ENCODE measurements around the gene GSE1.
"Not testable (repeated sequence)": the region's sequence is repeated elsewhere in the genome, so short reads cannot be mapped to it uniquely, and the experiment has no call there.

Gene GSE1

DNA sequence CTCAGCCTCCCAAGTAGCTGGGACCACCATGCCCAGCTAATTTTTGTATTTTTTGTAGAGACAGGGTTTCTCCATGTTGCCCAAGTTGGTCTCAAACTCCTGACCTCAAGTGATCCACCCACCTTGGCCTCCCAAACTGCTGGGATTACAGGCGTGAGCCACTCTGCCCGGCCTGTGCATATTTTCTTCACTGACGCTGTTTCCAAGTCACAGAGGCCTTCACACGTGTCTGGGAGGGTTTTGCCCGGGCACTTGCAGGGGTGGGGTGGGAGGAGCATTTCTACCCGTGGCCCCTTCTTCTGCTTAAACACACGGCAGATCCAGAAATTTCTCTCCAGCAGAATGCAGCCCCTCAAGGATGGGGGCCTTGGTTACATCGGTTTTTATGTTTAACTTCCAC lies 20.8 kb upstream of the GSE1 start:
- not testable (repeated sequence) for DNase-seq

- no peak for DNase-seq
Measured at GRCh38 chr16:85592700-85593493, 20.2 kb upstream of the GSE1 start.

- DNase-seq: no peak
Measured at GRCh38 chr16:85593494-85594221, 19.5 kb upstream of the GSE1 start.

- DNase-seq: no peak
Measured at GRCh38 chr16:85594273-85594977, 18.7 kb upstream of the GSE1 start.

DNA sequence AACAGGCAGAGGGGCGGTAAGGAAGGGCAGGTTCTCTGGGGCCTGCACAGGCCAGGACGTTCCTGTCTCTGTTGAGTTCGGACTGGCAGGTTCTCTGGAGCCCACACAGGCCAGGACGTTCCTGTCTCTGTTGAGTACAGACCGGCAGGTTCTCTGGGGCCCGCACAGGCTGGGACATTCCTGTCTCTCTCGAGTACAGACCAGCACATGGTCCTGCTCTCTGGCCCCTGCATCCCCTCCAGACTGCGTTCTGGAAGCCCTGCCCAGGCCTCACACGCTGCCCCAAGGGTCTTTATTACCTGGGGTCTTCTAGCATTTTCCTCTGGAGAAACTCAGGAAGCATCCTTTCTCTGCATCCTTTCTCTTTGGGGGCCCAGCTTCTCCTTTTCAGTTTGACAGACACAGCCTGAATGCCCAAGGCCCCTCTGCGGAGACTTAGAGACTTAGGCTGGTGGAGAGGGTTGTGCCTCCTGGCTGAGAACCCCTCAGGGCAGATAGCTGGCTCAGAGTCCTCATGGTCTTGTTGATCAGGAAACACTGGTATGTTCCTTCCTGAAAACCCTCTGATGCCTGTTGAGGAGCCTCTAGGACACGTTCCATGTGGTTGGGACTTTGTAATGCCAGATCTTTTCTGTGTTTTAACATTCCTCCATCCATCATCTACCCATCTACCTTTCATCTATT lies 18.0 kb upstream of the GSE1 start:
- no peak for DNase-seq

DNA sequence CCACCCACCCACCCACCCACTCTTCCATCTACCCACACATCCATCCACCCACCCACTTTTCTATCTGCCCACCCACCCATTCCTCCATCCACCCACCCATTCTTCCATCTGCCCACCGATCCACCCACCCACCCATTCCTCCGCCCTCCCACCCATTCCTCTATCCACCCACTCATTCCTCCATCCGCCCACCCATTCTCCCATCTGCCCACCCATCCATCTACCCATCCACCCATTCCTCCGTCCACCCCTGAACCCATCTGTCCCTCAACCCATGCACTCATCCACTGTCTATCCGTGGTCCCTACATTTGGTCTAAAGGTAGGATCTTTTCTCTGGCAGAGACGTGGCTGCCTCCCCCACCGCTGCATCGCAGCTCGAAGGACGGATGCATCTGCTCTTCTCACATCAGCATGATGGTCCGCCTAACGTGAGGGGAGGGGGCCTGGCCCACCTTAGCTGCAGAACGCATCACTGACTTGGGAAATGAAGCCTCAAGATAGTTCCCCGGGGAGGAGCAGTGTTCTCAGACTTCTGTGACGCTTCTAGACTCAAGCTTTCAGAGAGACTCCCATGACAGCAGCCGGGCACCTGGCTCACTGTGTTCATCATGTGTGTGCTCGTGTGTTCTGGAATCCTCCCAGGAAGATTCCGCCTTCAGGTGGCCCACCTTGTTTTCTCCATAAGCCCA lies 17.2 kb upstream of the GSE1 start:
- no peak for DNase-seq

DNA sequence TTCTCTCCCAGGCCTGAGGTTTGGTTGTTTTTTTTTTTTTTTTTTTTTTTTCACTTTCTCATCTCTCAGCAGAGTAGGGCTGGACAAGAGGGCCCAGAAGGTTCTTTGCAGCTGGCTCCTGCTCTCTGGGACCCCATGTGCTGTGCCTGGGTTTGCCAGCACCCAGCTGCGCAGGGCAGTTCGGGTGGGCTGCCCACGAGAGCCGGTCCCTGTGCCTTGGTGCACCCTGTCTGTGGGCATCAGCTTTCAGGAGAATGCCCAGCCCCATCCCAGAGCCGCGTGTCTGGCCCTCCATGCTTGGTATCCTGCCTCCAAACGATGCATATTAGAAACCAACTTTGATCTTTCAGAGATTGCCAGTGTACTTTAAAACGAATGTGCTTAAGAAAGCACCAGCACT lies 15.0 kb upstream of the GSE1 start:
- DNase-seq: no peak

DNA sequence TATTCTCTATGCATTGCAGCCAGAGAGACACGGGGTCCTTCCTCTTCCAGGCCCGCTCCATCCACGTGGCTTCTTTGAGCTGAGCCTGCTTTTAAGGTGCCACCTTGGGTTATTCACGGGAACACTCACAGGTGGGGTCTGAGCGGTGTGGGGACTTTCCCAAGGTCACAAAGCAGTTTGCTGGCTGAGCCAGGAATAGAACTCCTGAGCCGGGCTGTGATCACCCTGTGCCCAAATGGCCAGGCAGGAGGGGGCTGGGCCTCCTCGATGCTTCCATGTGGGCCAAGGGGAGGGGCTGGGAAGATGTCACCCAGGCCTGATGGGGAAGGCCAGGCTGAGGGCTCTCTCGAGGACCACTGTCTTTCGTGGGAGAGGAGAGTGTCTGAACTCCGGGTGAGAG lies 13.0 kb upstream of the GSE1 start:
- DNase-seq: no peak

DNA sequence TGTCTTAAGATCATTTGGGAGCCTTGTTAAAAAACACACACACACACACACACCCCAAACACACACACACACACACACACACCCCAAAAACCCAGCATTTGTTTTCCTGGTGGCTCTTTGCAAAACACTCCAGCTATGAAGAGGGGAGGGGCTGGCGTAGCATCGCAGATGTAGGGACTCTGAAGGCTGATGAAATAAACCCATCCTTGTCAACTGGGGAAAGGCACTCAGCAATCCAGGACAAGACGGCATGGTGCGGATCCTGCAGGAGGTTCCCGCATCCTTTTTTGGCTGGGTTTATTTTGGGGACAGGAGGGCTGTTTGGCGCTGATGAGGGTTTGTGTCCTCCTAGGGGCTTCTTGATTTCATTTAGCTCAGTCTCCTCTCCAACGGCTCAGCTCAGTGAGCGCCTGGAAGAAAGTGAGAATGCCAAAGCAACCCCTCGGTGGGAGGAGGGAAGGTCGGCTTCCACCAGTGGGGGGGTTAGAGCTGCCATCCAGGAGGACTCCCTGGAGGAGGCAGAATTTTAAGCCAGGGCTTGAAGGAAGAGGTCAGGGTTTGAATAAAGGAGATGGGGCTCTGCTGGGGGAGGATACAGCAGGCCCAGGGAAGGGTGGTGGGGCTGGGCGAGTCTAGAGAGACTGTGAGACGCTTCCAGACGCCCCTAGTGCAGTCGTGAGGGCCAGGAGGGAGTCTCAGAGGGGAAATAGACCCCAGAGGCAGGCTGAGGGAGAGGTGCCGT lies 12.4 kb upstream of the GSE1 start:
- DNase-seq: no peak

DNA sequence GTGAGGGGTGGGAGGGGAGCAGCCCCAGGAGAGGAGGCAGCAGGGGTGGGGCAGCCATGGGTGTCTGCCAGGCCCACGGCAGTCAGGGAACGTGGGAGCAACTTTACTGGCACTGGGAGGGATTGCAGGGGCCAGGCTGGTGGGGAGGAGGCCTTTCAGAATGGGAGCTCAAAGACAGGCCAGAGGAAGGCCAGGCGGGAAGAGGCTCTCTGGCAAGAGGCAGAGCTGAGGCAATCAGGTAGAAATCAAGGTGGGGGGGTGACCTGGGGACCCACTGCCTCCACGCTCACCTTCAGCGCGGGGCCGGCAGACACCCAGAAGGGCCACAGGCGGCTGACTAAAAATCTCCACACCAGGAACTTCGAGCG lies 11.9 kb upstream of the GSE1 start:
- no peak for DNase-seq

GRCh38 chr16:85601730-85602401 lies 11.3 kb upstream of the GSE1 start:
- DNase-seq: no peak

- no peak for DNase-seq
Measured at GRCh38 chr16:85602402-85603202, 10.5 kb upstream of the GSE1 start.

GRCh38 chr16:85603203-85603755 lies 9.8 kb upstream of the GSE1 start:
- no peak for DNase-seq

- DNase-seq: no peak
Measured at GRCh38 chr16:85604145-85604705, 8.9 kb upstream of the GSE1 start.

- no peak for DNase-seq
Measured at GRCh38 chr16:85605051-85605911, 7.8 kb upstream of the GSE1 start.

DNA sequence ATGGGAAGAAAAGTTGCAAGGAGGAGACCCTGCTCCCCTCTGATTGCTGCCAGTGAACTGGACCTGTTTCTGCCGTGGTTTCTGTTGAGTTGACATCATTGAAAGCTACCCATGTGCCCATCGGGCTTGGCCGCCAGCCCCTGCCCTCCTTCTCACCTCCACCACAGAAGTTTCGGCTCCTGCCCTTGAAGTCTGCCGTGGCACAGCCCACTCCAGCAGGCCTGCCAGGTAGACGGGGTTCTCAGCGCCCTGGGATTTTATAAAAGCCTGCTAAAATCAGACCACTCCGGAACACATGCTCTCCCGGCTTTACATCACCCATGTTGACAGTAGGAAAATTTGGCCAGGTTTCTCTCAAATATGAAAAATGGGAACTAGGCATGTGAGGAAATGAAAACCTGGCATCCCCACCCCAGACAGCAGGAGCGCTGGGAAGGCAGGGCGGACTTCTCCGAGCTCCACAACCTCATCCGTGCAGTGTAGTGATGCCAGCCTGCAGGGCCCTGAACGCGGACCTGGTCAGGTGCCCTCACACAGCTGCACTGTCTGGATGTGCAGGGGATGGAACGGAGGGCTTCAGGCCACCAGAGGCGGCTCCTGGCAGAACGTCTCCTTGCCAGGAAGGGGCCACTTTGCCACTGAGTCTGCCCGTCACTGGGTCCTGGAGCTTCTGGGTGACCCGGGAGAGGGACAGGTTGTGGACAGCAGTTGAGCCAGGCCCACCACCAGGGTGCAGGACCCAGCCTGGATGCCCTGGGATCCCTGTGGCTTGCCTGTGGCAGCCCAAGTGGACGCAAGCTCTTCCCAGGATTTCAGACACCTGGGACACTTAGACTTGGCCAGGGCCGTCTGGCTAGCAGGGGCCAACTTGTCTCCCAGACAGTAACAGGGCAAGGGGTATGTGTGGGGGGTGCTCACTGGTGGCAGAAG lies 6.9 kb upstream of the GSE1 start:
- DNase-seq: no peak

GRCh38 chr16:85606904-85607303 lies 6.2 kb upstream of the GSE1 start:
- no peak for DNase-seq

- no peak for DNase-seq
Measured at GRCh38 chr16:85607321-85607765, 5.8 kb upstream of the GSE1 start.
